ENCODE data around the gene F9. TPM values are rescaled to one million over a fixed set of nuclear protein-coding genes. Genes with fewer than 3 reads are reported as not detected.

F9 gene
- total RNA-seq, 1 donor from 2014 or later: not detected

DNA sequence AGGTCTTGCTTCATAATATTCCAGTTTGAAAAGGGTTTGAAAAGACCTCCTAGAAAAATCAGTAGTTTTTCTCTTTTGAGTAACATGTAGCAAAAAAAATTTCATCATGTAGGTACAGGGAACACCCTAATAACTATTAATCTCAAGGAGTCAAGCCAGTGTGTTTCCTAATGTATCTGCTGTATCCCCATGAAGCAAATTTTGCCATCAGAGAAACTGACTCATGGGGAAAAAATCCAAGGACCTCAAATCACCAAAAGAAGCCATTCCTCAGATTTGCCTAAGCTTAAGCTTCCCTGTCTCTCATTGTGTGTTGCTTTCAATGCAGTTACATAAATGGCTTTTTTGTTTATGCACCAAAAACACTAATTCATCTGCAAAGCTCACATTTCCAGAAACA is 29.7 kb downstream of the F9 start:
- no peak overlapping the region for H3K4me3 ChIP-seq
- no peaks in the 10 kb centered on the region for H3K4me1 ChIP-seq
- intact Hi-C loops (cut with DNase I): no loop called here
- no peak overlapping the region for H3K27ac ChIP-seq
- no peaks in the 10 kb centered on the region for H3K9me3 ChIP-seq
- TF ChIP-seq, protein P1, sequence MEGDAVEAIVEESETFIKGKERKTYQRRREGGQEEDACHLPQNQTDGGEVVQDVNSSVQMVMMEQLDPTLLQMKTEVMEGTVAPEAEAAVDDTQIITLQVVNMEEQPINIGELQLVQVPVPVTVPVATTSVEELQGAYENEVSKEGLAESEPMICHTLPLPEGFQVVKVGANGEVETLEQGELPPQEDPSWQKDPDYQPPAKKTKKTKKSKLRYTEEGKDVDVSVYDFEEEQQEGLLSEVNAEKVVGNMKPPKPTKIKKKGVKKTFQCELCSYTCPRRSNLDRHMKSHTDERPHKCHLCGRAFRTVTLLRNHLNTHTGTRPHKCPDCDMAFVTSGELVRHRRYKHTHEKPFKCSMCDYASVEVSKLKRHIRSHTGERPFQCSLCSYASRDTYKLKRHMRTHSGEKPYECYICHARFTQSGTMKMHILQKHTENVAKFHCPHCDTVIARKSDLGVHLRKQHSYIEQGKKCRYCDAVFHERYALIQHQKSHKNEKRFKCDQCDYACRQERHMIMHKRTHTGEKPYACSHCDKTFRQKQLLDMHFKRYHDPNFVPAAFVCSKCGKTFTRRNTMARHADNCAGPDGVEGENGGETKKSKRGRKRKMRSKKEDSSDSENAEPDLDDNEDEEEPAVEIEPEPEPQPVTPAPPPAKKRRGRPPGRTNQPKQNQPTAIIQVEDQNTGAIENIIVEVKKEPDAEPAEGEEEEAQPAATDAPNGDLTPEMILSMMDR (IDR thresholded peaks at IDR 0.05): no peak
- ATAC-seq: no peak
- DNase-seq: no peak
- no peaks in the 10 kb centered on the region for H3K36me3 ChIP-seq
- H3K27me3 ChIP-seq (ENCODE audit: low read depth): no peaks in the 10 kb centered on the region

DNA sequence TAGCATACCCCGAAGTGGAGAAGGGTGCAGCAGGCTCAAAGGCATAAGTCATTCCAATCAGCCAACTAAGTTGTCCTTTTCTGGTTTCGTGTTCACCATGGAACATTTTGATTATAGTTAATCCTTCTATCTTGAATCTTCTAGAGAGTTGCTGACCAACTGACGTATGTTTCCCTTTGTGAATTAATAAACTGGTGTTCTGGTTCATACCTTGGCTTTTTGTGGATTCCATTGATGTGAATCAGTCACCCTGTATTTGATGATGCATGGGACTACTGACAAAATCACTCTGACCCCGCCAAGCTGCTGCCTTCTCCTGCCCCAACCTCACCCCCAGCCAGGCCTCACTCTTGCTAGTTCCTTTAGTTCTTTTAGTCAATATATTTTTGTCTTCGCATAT is 32.7 kb downstream of the F9 start:
- ATAC-seq: no peak
- no peak for DNase-seq

DNA sequence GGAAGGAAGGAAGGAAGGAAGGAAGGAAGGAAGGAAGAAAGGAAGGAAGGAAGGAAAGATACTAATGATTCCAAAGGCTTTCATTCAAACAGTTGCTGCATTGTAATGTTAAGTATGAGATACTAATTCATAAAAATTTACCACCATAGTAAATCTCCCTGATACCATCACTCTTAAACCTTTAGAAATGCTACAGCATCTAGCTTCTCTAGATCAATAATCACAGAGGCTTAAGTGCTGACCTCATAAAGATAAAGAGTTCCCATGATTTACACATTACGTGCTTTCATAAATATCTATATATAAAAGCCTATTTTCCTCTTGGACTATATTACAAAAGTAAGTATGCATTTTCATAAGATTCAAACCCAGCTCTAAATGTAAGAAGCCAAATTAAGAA is 36.4 kb downstream of the F9 start:
- Histone ChIP-seq H3K4me3 (no peak overlapping the region), H3K27ac (no peak overlapping the region), H3K9me3 (no peaks in the 10 kb centered on the region), H3K4me1 (no peaks in the 10 kb centered on the region), H3K27me3 (ENCODE audit: low read depth) (no peaks in the 10 kb centered on the region), H3K36me3 (no peaks in the 10 kb centered on the region)
- no peak for ATAC-seq
- no peak for DNase-seq
- TF ChIP-seq, protein P1 (IDR thresholded peaks at IDR 0.05): no peak
- intact Hi-C loops (cut with DNase I): no loop called here

More for the DNA sequence above, 32.7 kb downstream of the F9 start:
- TF ChIP-seq, protein P1 (IDR thresholded peaks at IDR 0.05): no peak
- no peaks in the 10 kb centered on the region for H3K27me3 ChIP-seq (ENCODE audit: low read depth)
- no peaks in the 10 kb centered on the region for H3K9me3 ChIP-seq
- H3K4me3 ChIP-seq: no peak overlapping the region
- no peaks in the 10 kb centered on the region for H3K4me1 ChIP-seq
- intact Hi-C loops (cut with DNase I): no loop called here
- no peak overlapping the region for H3K27ac ChIP-seq
- no peaks in the 10 kb centered on the region for H3K36me3 ChIP-seq

DNA sequence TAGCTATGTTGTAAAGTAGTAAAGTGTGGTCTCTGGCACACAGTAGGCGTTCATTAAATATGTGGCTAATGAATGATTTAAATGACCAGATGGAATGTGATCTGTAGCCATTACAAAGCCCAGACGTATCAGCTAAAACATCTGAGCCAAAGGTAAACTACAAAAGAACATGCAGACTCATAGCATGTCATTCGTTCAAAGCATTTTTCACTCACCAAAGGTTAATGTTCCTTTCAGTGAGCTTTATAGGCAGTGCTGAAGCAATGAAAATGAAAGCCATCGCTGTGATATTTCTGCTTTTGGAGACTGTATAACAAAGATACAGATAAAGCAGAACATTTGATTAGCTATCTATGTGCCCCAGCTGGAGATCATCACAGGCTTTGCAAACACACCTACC is 50.5 kb downstream of the F9 start:
- Histone ChIP-seq H3K4me1 (no peaks in the 10 kb centered on the region), H3K27ac (no peak overlapping the region), H3K27me3 (ENCODE audit: low read depth) (no peaks in the 10 kb centered on the region), H3K9me3 (no peaks in the 10 kb centered on the region), H3K36me3 (no peaks in the 10 kb centered on the region), H3K4me3 (no peak overlapping the region)
- intact Hi-C loops (cut with DNase I): no loop called here
- DNase-seq (no peak), ATAC-seq (no peak)
- TF ChIP-seq, protein P1 (IDR thresholded peaks at IDR 0.05): no peak

DNA sequence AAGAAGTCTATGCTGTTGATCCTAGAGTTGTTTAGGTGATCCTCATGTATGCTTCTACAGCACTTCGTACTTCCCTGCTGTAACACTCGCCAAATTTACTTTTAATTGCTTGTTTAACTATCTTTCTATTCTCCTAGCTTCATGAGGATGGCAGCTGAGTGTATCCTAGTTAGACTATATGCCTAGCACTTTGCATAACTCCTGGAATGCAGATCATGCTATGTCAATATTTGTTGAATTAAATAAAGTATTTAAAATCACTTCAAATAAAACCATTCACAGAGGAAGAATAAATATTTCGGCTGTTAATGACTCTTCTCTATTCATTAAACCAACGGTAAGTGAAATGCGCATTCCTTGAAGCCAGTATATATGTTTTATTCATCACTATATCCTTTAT is 55.1 kb downstream of the F9 start:
- DNase-seq: no peak
- intact Hi-C loops (cut with DNase I): no loop called here

More for the DNA sequence above, 55.1 kb downstream of the F9 start:
- Histone ChIP-seq H3K4me3 (no peak overlapping the region), H3K27me3 (ENCODE audit: low read depth) (no peaks in the 10 kb centered on the region), H3K4me1 (no peaks in the 10 kb centered on the region), H3K27ac (no peak overlapping the region), H3K9me3 (no peaks in the 10 kb centered on the region), H3K36me3 (no peaks in the 10 kb centered on the region)
- no peak for ATAC-seq
- TF ChIP-seq, protein P1 (IDR thresholded peaks at IDR 0.05): no peak
